HepG2 (cell line): Measurements from ENCODE around the gene FOXP3. TPM values are rescaled to one million over a fixed set of nuclear protein-coding genes. Genes with fewer than 3 reads are reported as not detected.

Source experiments
- CBX1 ChIP-seq: IDR thresholded peaks from one replicate; pipeline ENCODE4 v1.6.1; 2016; ENCODE audit warnings: antibody characterized with exemption, low read depth
- DR1 ChIP-seq: sonication (generic); formaldehyde crosslinking; IDR thresholded peaks from 2 replicates; pipeline ENCODE4 v1.8.0; 2021; ENCODE audit warnings: mild to moderate bottlenecking, missing genetic modification reagents, inconsistent platforms
- FLYWCH1 ChIP-seq: sonication (generic); formaldehyde crosslinking; IDR thresholded peaks from 2 replicates; pipeline ENCODE4 v1.8.1; 2023; ENCODE audit warnings: mild to moderate bottlenecking, missing genetic modification reagents
- HBP1 ChIP-seq: IDR thresholded peaks from 2 replicates; pipeline ENCODE4 v1.6.1; 2016; ENCODE audit warnings: low read depth, control low read depth
- NFE2L1 ChIP-seq: sonication (generic); formaldehyde crosslinking; IDR thresholded peaks from 2 replicates; pipeline ENCODE4 v1.4.0; 2020; ENCODE audit warnings: missing genetic modification reagents, mild to moderate bottlenecking, borderline replicate concordance
- NFYB ChIP-seq: sonication (generic); formaldehyde crosslinking; IDR thresholded peaks from 2 replicates; pipeline ENCODE4 v1.4.0; 2020; ENCODE audit warnings: missing genetic modification reagents
- NR2F2 ChIP-seq: IDR thresholded peaks from 2 replicates; pipeline ENCODE4 v1.6.1; 2012; ENCODE audit warnings: low read depth, inconsistent platforms, borderline replicate concordance
- PRDM4 ChIP-seq: sonication (generic); formaldehyde crosslinking; IDR thresholded peaks from 2 replicates; pipeline ENCODE4 v1.9.0; 2021; ENCODE audit warnings: missing genetic modification reagents, borderline replicate concordance
- RCOR2 ChIP-seq: IDR thresholded peaks from 2 replicates; pipeline ENCODE4 v1.6.1; 2016; ENCODE audit warnings: missing biosample characterization, missing genetic modification reagents
- TCF7 ChIP-seq: sonication (generic); IDR thresholded peaks from 2 replicates; pipeline ENCODE4 v1.6.1; 2016; ENCODE audit warnings: antibody characterized with exemption, low read depth
- ZHX1 ChIP-seq: sonication (generic); formaldehyde crosslinking; IDR thresholded peaks from 2 replicates; pipeline ENCODE4 v1.8.1; 2022; ENCODE audit warnings: low read depth, mild to moderate bottlenecking, missing genetic modification reagents
- ZNF234 ChIP-seq: sonication (generic); formaldehyde crosslinking; conservative IDR thresholded peaks from 2 replicates; pipeline ENCODE4 v1.5.1; 2020; ENCODE audit warnings: mild to moderate bottlenecking, missing genetic modification reagents
- ZUFSP ChIP-seq: sonication (generic); formaldehyde crosslinking; IDR thresholded peaks from 2 replicates; pipeline ENCODE4 v1.9.0; 2021; ENCODE audit warnings: missing genetic modification reagents, mild to moderate bottlenecking, borderline replicate concordance
- polyA plus RNA-seq, 8 experiments: library from polyadenylated mRNA; depleted of rRNA in 3 of 8; stranded (reverse) in 7 of 8; unstranded in 1 of 8; fragments of >200 nt; fragmentation: Illumina TruSeq in 4 of 8; extraction: Trizol in 4 of 8; gene quantifications; 2 replicates each; pipeline versions ENCODE4 v1.2.1 to v1.2.3, GENCODE V29; 2011 to 2016; ENCODE audit warnings: low read depth in 4 of 8, missing spikeins in 1 of 8, mixed read lengths in 1 of 8; ENCODE audit not compliant: insufficient read depth in 1 of 8
- total RNA-seq, 5 experiments: library from RNA; depleted of rRNA; stranded (reverse); fragments of >200 nt; fragmentation: Illumina TruSeq; extraction: Trizol; gene quantifications; 2 replicates each; pipeline ENCODE4 v1.2.3, GENCODE V29; 2016; ENCODE audit warnings: low read depth in 1 of 5

FOXP3 gene
- total and polyA plus RNA-seq, 2 of the 13 experiments (the other 11 are each of a cell fraction or from before 2014, with no cell fraction given) = 0.04 TPM; not detected in 1

- no peak for TF ChIP-seq ZNF234 (CRISPR knock-in tag)
- no peak for TF ChIP-seq TCF7
- TF ChIP-seq DR1 (CRISPR knock-in tag) = 0 out of 2 replicates have a peak, but pooled peaks have one; percentile 32
- TF ChIP-seq FLYWCH1 (CRISPR knock-in tag) = no peak
- no peak for TF ChIP-seq RCOR2 (CRISPR knock-in tag)
- TF ChIP-seq NFYB (CRISPR knock-in tag) = peak; percentile 86
- TF ChIP-seq NFE2L1 (CRISPR knock-in tag) = no peak
- TF ChIP-seq ZUFSP (CRISPR knock-in tag) = no peak
- TF ChIP-seq NR2F2 = no peak
- no peak for TF ChIP-seq HBP1 (CRISPR knock-in tag)
- no peak for TF ChIP-seq PRDM4
- TF ChIP-seq ZHX1 (CRISPR knock-in tag) = no peak
- TF ChIP-seq CBX1 = no peak
These were observed 4.7 kb upstream of the FOXP3 start (continued) for GRCh38 chrX:49269010-49269766.
